Measurements from ENCODE around the gene KLHL29. TPM values are rescaled to one million over a fixed set of nuclear protein-coding genes. Genes with fewer than 3 reads are reported as not detected.

Gene KLHL29
- total RNA-seq, 1 experiment from 2014 or later = 2.6 TPM

DNA sequence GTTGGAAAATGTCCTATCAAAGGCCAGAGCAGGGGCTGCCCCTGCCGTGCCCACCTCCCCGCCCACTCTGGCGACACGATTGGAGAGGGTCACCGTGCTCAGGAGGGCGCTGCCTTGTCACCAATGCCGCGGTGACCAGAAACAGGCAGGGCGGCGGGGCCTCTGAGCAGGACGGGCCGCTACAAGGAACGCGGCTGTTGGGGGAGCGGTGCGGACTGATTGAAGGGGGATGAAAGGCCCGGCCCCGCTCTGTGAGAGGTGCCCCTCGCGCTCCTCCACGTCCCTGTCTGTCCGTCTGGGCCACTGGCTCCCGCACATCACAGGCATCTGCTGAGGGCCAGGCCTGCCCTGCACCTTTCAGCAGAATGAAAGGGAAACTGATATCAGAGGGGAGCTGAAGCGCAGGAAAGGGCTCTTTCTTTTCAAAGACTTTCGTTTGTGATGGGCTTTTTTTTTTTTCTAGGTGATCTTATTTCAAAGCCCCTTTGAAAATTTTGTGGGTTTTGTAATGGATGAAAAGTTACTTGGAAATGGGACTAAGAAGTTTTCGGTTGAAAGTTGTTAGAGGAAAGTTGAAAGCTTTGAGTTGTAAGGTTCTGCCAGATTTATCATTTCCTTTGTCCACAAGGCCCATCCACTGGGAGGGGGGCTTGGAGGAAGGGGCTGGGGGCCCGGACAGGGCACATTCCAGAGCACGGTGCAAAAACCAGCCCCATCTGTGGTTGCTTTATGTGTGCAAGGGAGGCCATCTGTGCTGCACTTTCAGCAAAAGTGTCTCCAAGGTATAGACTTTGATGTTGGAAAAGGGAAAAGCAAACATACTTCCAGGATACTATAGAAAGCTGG, 244.2 kb downstream of the KLHL29 start:
- Histone ChIP-seq H3K27me3 (ENCODE audit: low read length) (no peaks in the 10 kb centered on the region), H4K20me1 (ENCODE audit: low read length) (no peaks in the 10 kb centered on the region), H3K36me3 (ENCODE audit: low read depth, low read length) (no peaks in the 10 kb centered on the region), H3K4me3 (ENCODE audit: low read length) (no peak overlapping the region), H3K4me1 (ENCODE audit: insufficient read depth, low read length) (no peaks in the 10 kb centered on the region), H3K9me2 (replicated peaks; ENCODE audit: low read length) (no peaks in the 10 kb centered on the region), H3K9me3 (ENCODE audit: low read length) (no peaks in the 10 kb centered on the region), H3K79me2 (ENCODE audit: low read length) (no peaks in the 10 kb centered on the region), H3K27ac (ENCODE audit: low read length) (no peak overlapping the region), H3K4me2 (ENCODE audit: low read length) (no peak overlapping the region), H3F3A (ENCODE audit: low read length, unreplicated experiment) (no peaks in the 10 kb centered on the region), H2AFZ (ENCODE audit: low read length) (no peak overlapping the region), H3K9ac (ENCODE audit: low read length) (no peak overlapping the region)
- DNase-seq (no peak), ATAC-seq (no peak)
- BruUV-seq (replicated peaks) = no TSS peak
- ChIA-PET CTCF (no interaction called here), POLR2A (ENCODE audit: unreplicated experiment) (no interaction called here)
- intact Hi-C loops (cut with micrococcal nuclease) = no loop called here
- TF ChIP-seq EZH2 (IDR thresholded peaks at IDR 0.05; ENCODE audit: low read length, unreplicated experiment) = no peak
- TF ChIP-seq EZH2phosphoT487 (IDR thresholded peaks at IDR 0.05; ENCODE audit: borderline replicate concordance, low read length) = no peak
- TF ChIP-seq, protein P1, sequence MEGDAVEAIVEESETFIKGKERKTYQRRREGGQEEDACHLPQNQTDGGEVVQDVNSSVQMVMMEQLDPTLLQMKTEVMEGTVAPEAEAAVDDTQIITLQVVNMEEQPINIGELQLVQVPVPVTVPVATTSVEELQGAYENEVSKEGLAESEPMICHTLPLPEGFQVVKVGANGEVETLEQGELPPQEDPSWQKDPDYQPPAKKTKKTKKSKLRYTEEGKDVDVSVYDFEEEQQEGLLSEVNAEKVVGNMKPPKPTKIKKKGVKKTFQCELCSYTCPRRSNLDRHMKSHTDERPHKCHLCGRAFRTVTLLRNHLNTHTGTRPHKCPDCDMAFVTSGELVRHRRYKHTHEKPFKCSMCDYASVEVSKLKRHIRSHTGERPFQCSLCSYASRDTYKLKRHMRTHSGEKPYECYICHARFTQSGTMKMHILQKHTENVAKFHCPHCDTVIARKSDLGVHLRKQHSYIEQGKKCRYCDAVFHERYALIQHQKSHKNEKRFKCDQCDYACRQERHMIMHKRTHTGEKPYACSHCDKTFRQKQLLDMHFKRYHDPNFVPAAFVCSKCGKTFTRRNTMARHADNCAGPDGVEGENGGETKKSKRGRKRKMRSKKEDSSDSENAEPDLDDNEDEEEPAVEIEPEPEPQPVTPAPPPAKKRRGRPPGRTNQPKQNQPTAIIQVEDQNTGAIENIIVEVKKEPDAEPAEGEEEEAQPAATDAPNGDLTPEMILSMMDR (conservative IDR thresholded peaks at IDR 0.05; ENCODE audit: low read depth, low read length) = no peak

DNA sequence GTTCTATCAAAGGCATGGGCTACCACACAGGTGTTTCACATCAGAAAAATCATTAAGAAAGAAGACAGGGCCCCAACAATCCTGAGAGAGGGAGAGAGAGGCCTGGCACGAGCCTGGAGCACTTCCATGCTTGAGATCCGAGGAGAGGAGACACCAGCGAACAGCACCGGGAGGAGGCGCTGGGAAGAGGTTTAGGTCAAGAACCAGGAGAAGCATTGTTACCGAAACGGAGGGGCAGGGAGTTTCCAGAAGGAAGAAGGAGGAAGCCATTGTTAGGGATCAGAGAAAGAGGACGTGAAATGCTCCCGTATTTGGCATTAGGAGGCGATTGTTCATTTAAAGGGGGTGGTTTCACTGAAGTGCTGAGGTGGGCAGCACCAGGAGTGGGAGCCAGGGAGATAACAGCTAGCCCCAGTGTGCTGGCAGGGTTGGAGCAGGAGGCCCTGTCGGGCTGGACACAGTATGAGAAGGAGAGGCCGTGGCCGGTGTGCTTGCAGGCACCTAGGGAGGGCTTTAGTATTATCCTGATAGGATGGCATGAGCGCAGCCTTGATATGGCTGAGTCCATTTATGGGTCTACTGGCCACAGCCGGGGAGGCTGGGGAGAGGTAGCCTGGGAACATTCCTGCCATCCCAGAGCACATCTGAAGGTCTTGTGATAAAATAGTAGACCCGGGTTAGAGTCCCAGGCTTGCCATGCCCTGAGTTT, 244.9 kb downstream of the KLHL29 start:
- no peak for ATAC-seq
- Histone ChIP-seq H3K27ac (ENCODE audit: low read length) (no peak overlapping the region), H3K9ac (ENCODE audit: low read length) (no peak overlapping the region), H4K20me1 (ENCODE audit: low read length) (no peaks in the 10 kb centered on the region), H3K4me1 (ENCODE audit: insufficient read depth, low read length) (no peaks in the 10 kb centered on the region), H3K9me3 (ENCODE audit: low read length) (no peaks in the 10 kb centered on the region), H3K4me3 (ENCODE audit: low read length) (no peak overlapping the region), H2AFZ (ENCODE audit: low read length) (no peak overlapping the region), H3K27me3 (ENCODE audit: low read length) (no peaks in the 10 kb centered on the region), H3K79me2 (ENCODE audit: low read length) (no peaks in the 10 kb centered on the region), H3K9me2 (replicated peaks; ENCODE audit: low read length) (no peaks in the 10 kb centered on the region), H3F3A (ENCODE audit: low read length, unreplicated experiment) (no peaks in the 10 kb centered on the region), H3K36me3 (ENCODE audit: low read depth, low read length) (no peaks in the 10 kb centered on the region), H3K4me2 (ENCODE audit: low read length) (no peak overlapping the region)
- no peak for DNase-seq
- ChIA-PET CTCF (no interaction called here), POLR2A (ENCODE audit: unreplicated experiment) (no interaction called here)
- intact Hi-C loops (cut with micrococcal nuclease) = no loop called here
- BruUV-seq (replicated peaks) = no TSS peak
- TF ChIP-seq EZH2phosphoT487 (IDR thresholded peaks at IDR 0.05; ENCODE audit: borderline replicate concordance, low read length) (no peak), EZH2 (IDR thresholded peaks at IDR 0.05; ENCODE audit: low read length, unreplicated experiment) (no peak)
- TF ChIP-seq, protein P1 (conservative IDR thresholded peaks at IDR 0.05; ENCODE audit: low read depth, low read length) = no peak

DNA sequence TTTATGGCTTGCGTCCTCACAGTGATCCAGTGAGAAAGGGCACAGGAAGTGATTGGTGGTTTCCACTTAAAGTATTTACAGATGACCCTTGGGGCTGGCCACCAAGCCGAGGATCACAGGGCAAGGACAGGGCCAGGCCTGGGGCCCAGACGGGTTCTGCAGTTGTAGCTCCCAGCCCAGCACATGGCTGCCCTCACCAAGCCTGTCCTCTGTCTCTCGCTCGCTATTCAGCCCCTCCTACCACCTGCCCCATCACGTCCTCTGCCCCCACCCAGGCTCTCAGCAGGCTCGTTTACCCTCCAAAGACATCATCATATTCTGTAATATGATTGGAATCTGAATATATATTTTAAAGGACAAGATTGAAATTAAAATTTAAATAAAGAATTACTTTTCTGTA, 246.0 kb downstream of the KLHL29 start:
- Histone ChIP-seq H2AFZ (ENCODE audit: low read length) (no peak overlapping the region), H3K9ac (ENCODE audit: low read length) (no peak overlapping the region), H3F3A (ENCODE audit: low read length, unreplicated experiment) (no peaks in the 10 kb centered on the region), H3K79me2 (ENCODE audit: low read length) (no peaks in the 10 kb centered on the region), H3K4me1 (ENCODE audit: insufficient read depth, low read length) (no peaks in the 10 kb centered on the region), H3K9me3 (ENCODE audit: low read length) (no peaks in the 10 kb centered on the region), H3K27me3 (ENCODE audit: low read length) (no peaks in the 10 kb centered on the region), H3K9me2 (replicated peaks; ENCODE audit: low read length) (no peaks in the 10 kb centered on the region), H3K4me3 (ENCODE audit: low read length) (no peak overlapping the region), H3K4me2 (ENCODE audit: low read length) (no peak overlapping the region), H3K36me3 (ENCODE audit: low read depth, low read length) (no peaks in the 10 kb centered on the region), H4K20me1 (ENCODE audit: low read length) (no peaks in the 10 kb centered on the region), H3K27ac (ENCODE audit: low read length) (no peak overlapping the region)
- ATAC-seq (no peak), DNase-seq (no peak)
- ChIA-PET POLR2A (ENCODE audit: unreplicated experiment) (no interaction called here), CTCF (no interaction called here)
- intact Hi-C loops (cut with micrococcal nuclease) = no loop called here
- TF ChIP-seq, protein P1 (conservative IDR thresholded peaks at IDR 0.05; ENCODE audit: low read depth, low read length) = no peak
- TF ChIP-seq EZH2phosphoT487 (IDR thresholded peaks at IDR 0.05; ENCODE audit: borderline replicate concordance, low read length) (no peak), EZH2 (IDR thresholded peaks at IDR 0.05; ENCODE audit: low read length, unreplicated experiment) (no peak)
- no TSS peak for BruUV-seq (replicated peaks)
